Endodermal cell (in vitro differentiated cells): Measurements from ENCODE around the gene CD82. TPM values are rescaled to one million over a fixed set of nuclear protein-coding genes. Genes with fewer than 3 reads are reported as not detected.

Source experiments
- DNase-seq: peaks from one replicate; pipeline ENCODE4 v3.0.0-alpha.2; 2017
- H3K27ac ChIP-seq: 2 replicates; pipeline ENCODE4 v1.5.1; 2013; ENCODE audit warnings: mild to moderate bottlenecking, low read depth, low read length, moderate library complexity
- H3K27me3 ChIP-seq: 2 replicates; pipeline ENCODE4 v1.6.1; 2013; ENCODE audit warnings: mild to moderate bottlenecking, low read length, moderate library complexity; ENCODE audit not compliant: insufficient read depth, control insufficient read depth, poor library complexity, severe bottlenecking
- H3K36me3 ChIP-seq: 2 replicates; pipeline ENCODE4 v1.7.0; 2013; ENCODE audit warnings: mild to moderate bottlenecking, low read length, moderate library complexity; ENCODE audit not compliant: control insufficient read depth, insufficient read depth
- H3K4me1 ChIP-seq: one replicate; pipeline ENCODE4 v1.7.0; 2013; ENCODE audit warnings: low read length; ENCODE audit not compliant: control insufficient read depth, insufficient read depth
- H3K4me3 ChIP-seq: 2 replicates; pipeline ENCODE4 v1.5.1; 2013; ENCODE audit warnings: mild to moderate bottlenecking, low read length, moderate library complexity
- H3K9ac ChIP-seq: 2 replicates; pipeline ENCODE4 v1.6.1; 2013; ENCODE audit warnings: mild to moderate bottlenecking, low read length, moderate library complexity; ENCODE audit not compliant: poor library complexity, severe bottlenecking; ENCODE audit errors: extremely low read depth
- H3K9me3 ChIP-seq: 2 replicates; pipeline ENCODE4 v1.6.1; 2013; ENCODE audit warnings: mild to moderate bottlenecking, low read length, moderate library complexity; ENCODE audit not compliant: control insufficient read depth
- H3K27ac Mint-ChIP-seq: 2 replicates; pipeline ENCODE4 v1.8.0; 2020; ENCODE audit warnings: mixed read lengths
- H3K27me3 Mint-ChIP-seq: 2 replicates; pipeline ENCODE4 v1.8.0; 2021; ENCODE audit warnings: mild to moderate bottlenecking, mixed read lengths; ENCODE audit not compliant: insufficient read depth
- H3K36me3 Mint-ChIP-seq: 2 replicates; pipeline ENCODE4 v1.8.0; 2020; ENCODE audit warnings: low read depth, mixed read lengths
- H3K4me1 Mint-ChIP-seq: 2 replicates; pipeline ENCODE4 v1.8.0; 2020; ENCODE audit warnings: mixed read lengths
- H3K4me3 Mint-ChIP-seq: 2 replicates; pipeline ENCODE4 v1.8.0; 2020; ENCODE audit warnings: mild to moderate bottlenecking, moderate library complexity, mixed read lengths
- H3K9me3 Mint-ChIP-seq: 2 replicates; pipeline ENCODE4 v1.8.0; 2020; ENCODE audit warnings: mild to moderate bottlenecking, mixed read lengths
- CTCF ChIP-seq: fragments of 200-600 bp; sonication (generic); conservative IDR thresholded peaks from 2 replicates; pipeline ENCODE4 v1.5.0; 2021; ENCODE audit warnings: antibody characterized with exemption, mild to moderate bottlenecking
- WGBS, 2 experiments: methylation state at CpG; one replicate each; pipeline versions ENCODE4 v1.1.5 to v1.1.7; 2013; ENCODE audit warnings: missing lambda C conversion rate in 2 of 2, mixed read lengths in 1 of 2; ENCODE audit not compliant: insufficient coverage in 1 of 2, insufficient read length in 1 of 2; 5-methylcytosine and 5-hydroxymethylcytosine counted together
- total RNA-seq, 2 donors: library from RNA; stranded (reverse); fragmentation: NEBNext Ultra II Directional in 1 of 2; extraction: Animal tissue kit (Norgen Biotek cat#: 25700) in 1 of 2; gene quantifications; 2 replicates in 1 of 2; 3 replicates in 1 of 2; pipeline ENCODE4 v1.2.1, GENCODE V29; 2021

The CD82 gene
- total RNA-seq, 2 donors from 2014 or later: 1.7 to 3.0 TPM

GRCh38 chr11:44575962-44576361 is 10.5 kb downstream of the CD82 start:
- no peak overlapping the region for H3K4me3 ChIP-seq
- H3K9me3 ChIP-seq: no peaks in the 10 kb centered on the region
- H3K4me3 Mint-ChIP-seq: no peak overlapping the region
- no peak overlapping the region for H3K9ac ChIP-seq
- DNase-seq: no peak
- H3K4me1 ChIP-seq: no peaks in the 10 kb centered on the region
- TF ChIP-seq CTCF: no peak
- H3K36me3 Mint-ChIP-seq: no peaks in the 10 kb centered on the region
- WGBS, 2 experiments: 89 to 100% methylated on average over 1 to 5 of the region's 5 CpGs
- no peak overlapping the region for H3K27ac ChIP-seq
- no peaks in the 10 kb centered on the region for H3K4me1 Mint-ChIP-seq
- H3K36me3 ChIP-seq: no peaks in the 10 kb centered on the region
- H3K9me3 Mint-ChIP-seq: no peaks in the 10 kb centered on the region
- H3K27ac Mint-ChIP-seq: no peak overlapping the region
- H3K27me3 Mint-ChIP-seq: peaks cover 5% of the 10 kb centered on the region
- H3K27me3 ChIP-seq: no peaks in the 10 kb centered on the region

GRCh38 chr11:44576656-44577055 is 11.2 kb downstream of the CD82 start:
- no peak overlapping the region for H3K27ac Mint-ChIP-seq
- H3K36me3 Mint-ChIP-seq: no peaks in the 10 kb centered on the region
- Histone ChIP-seq H3K9ac (no peak overlapping the region), H3K36me3 (no peaks in the 10 kb centered on the region), H3K27ac (no peak overlapping the region), H3K4me1 (no peaks in the 10 kb centered on the region), H3K4me3 (no peak overlapping the region), H3K9me3 (no peaks in the 10 kb centered on the region), H3K27me3 (no peaks in the 10 kb centered on the region)
- H3K9me3 Mint-ChIP-seq: no peaks in the 10 kb centered on the region
- H3K4me1 Mint-ChIP-seq: no peaks in the 10 kb centered on the region
- no peak for TF ChIP-seq CTCF
- no peak overlapping the region for H3K4me3 Mint-ChIP-seq
- DNase-seq: no peak
- 83 to 85% methylated on average over 3 to 4 of the region's 4 CpGs for WGBS, 2 experiments
- peaks cover 5% of the 10 kb centered on the region for H3K27me3 Mint-ChIP-seq

GRCh38 chr11:44577231-44577830 is 11.9 kb downstream of the CD82 start:
- Mint-ChIP-seq H3K27me3 (peaks cover 7% of the 10 kb centered on the region), H3K9me3 (no peaks in the 10 kb centered on the region), H3K36me3 (no peaks in the 10 kb centered on the region), H3K27ac (no peak overlapping the region), H3K4me3 (no peak overlapping the region), H3K4me1 (no peaks in the 10 kb centered on the region)
- no peaks in the 10 kb centered on the region for H3K27me3 ChIP-seq
- no peak overlapping the region for H3K4me3 ChIP-seq
- no peaks in the 10 kb centered on the region for H3K9me3 ChIP-seq
- TF ChIP-seq CTCF: no peak
- no peak overlapping the region for H3K27ac ChIP-seq
- H3K4me1 ChIP-seq: no peaks in the 10 kb centered on the region
- no peak overlapping the region for H3K9ac ChIP-seq
- no peaks in the 10 kb centered on the region for H3K36me3 ChIP-seq
- DNase-seq: no peak
- WGBS, 2 experiments: 96% methylated on average over 4 to 7 of the region's 7 CpGs
